GM12891 (cell line): ENCODE results near the gene ZBED6. TPM values are rescaled to one million over a fixed set of nuclear protein-coding genes. Genes with fewer than 3 reads are reported as not detected.
"Not testable (repeated sequence)": the region's sequence is repeated elsewhere in the genome, so short reads cannot be mapped to it uniquely, and the experiment has no call there.

Source experiments
- DNase-seq: peaks from one replicate; pipeline ENCODE4 v3.0.0; 2011; ENCODE audit warnings: low spot score; ENCODE audit not compliant: insufficient read length
- FAIRE-seq: peaks from 2 replicates; lab custom pipeline; 2011; peaks lifted over from hg19 to GRCh38; lab: Jason Lieb, UNC
- PAX5 ChIP-seq: IDR thresholded peaks from 2 replicates; pipeline ENCODE4 v1.6.1; 2011; ENCODE audit warnings: low read length, moderate library complexity, mild to moderate bottlenecking; ENCODE audit not compliant: insufficient read depth, severe bottlenecking
- POLR2A ChIP-seq: IDR thresholded peaks from 2 replicates; pipeline ENCODE4 v1.6.1; 2011; ENCODE audit warnings: low read depth, low read length, control low read depth
- POLR2AphosphoS5 ChIP-seq: IDR thresholded peaks from 2 replicates; pipeline ENCODE4 v1.6.1; 2011; ENCODE audit warnings: low read depth, low read length, control low read depth
- POU2F2 ChIP-seq: IDR thresholded peaks from 2 replicates; pipeline ENCODE4 v1.6.1; 2011; ENCODE audit warnings: low read depth, mild to moderate bottlenecking, control low read depth, low read length, moderate library complexity
- SPI1 ChIP-seq: IDR thresholded peaks from 2 replicates; pipeline ENCODE4 v1.6.1; 2011; ENCODE audit warnings: low read depth, low read length, control low read depth
- TAF1 ChIP-seq: IDR thresholded peaks from 2 replicates; pipeline ENCODE4 v1.6.1; 2011; ENCODE audit warnings: low read depth, low read length, control low read depth
- polyA plus RNA-seq: library from polyadenylated mRNA; unstranded; fragments of >200 nt; gene quantifications from one replicate; pipeline ENCODE4 v1.2.1, GENCODE V29; 2012; ENCODE audit warnings: low read depth, missing spikeins, inconsistent platforms; ENCODE audit not compliant: missing spikeins

ZBED6 gene
- 1.7 TPM for polyA plus RNA-seq

GRCh38 chr1:203795441-203796235, at the start of gene ZBED6, which contains the start of gene ZC3H11A:
TSS of gene ZBED6 (plus strand) at chr1:203795623. CDS start at chr1:203797523, 1,900 bp downstream.
TSS of gene ZC3H11A (plus strand) at chr1:203795623. CDS start at chr1:203817071, 21,448 bp downstream.
- no peak for TF ChIP-seq PAX5
- peak; percentile 73; the same call in 1 of the 2 replicates for TF ChIP-seq POLR2A
- TF ChIP-seq TAF1, result no peak
- peak; percentile 54; the same call in 1 of the 2 replicates for TF ChIP-seq POU2F2
- no peak for TF ChIP-seq SPI1
- TF ChIP-seq POLR2AphosphoS5, result peak; percentile 56; the same call in 1 of the 2 replicates
- DNase-seq (peak; percentile 82), FAIRE-seq (peak; percentile 86)

GRCh38 chr1:203746281-203746680, 49.1 kb upstream of the ZBED6 start:
- FAIRE-seq, result no peak
- TF ChIP-seq SPI1, result no peak
- no peak for TF ChIP-seq TAF1
- TF ChIP-seq POLR2A, result no peak
- TF ChIP-seq POLR2AphosphoS5, result no peak
- no peak for TF ChIP-seq POU2F2
- no peak for TF ChIP-seq PAX5
- DNase-seq, result no peak

- TF ChIP-seq TAF1, result no peak
- DNase-seq (no peak), FAIRE-seq (no peak)
Observed at GRCh38 chr1:203751051-203751450, 44.4 kb upstream of the ZBED6 start.

GRCh38 chr1:203751618-203752361, 43.6 kb upstream of the ZBED6 start:
- not testable (repeated sequence) for DNase-seq, FAIRE-seq

GRCh38 chr1:203754455-203754864, 41.0 kb upstream of the ZBED6 start:
- FAIRE-seq (peak; percentile 76), DNase-seq (no peak)
- peak; percentile 41; the same call in 1 of the 2 replicates for TF ChIP-seq SPI1
- TF ChIP-seq POU2F2, result peak; percentile 95; the same call in 1 of the 2 replicates
- no peak for TF ChIP-seq TAF1
- TF ChIP-seq PAX5, result no peak
- TF ChIP-seq POLR2A, result no peak
- TF ChIP-seq POLR2AphosphoS5, result no peak

GRCh38 chr1:203756036-203756435, 39.4 kb upstream of the ZBED6 start:
- TF ChIP-seq POLR2A, result no peak
- TF ChIP-seq POLR2AphosphoS5, result no peak
- no peak for TF ChIP-seq SPI1
- TF ChIP-seq TAF1, result no peak
- TF ChIP-seq POU2F2, result no peak
- no peak for TF ChIP-seq PAX5
- FAIRE-seq, result no peak
- DNase-seq, result no peak

- DNase-seq, FAIRE-seq: not testable (repeated sequence)
Observed at GRCh38 chr1:203758749-203759148, 36.7 kb upstream of the ZBED6 start.

- no peak for TF ChIP-seq TAF1
- TF ChIP-seq POLR2A, result no peak
- no peak for TF ChIP-seq SPI1
- TF ChIP-seq PAX5, result no peak
- no peak for TF ChIP-seq POU2F2
- TF ChIP-seq POLR2AphosphoS5, result no peak
- FAIRE-seq (no peak), DNase-seq (no peak)
Observed at GRCh38 chr1:203760506-203760905, 34.9 kb upstream of the ZBED6 start.

- not testable (repeated sequence) for FAIRE-seq, DNase-seq
Observed at GRCh38 chr1:203761958-203762357, 33.5 kb upstream of the ZBED6 start.

- FAIRE-seq (no peak), DNase-seq (no peak)
- TF ChIP-seq POU2F2, result no peak
- no peak for TF ChIP-seq SPI1
- TF ChIP-seq TAF1, result no peak
- TF ChIP-seq PAX5, result no peak
- no peak for TF ChIP-seq POLR2A
- no peak for TF ChIP-seq POLR2AphosphoS5
Observed at GRCh38 chr1:203763505-203763904, 31.9 kb upstream of the ZBED6 start.
